ENCODE measurements around the gene C17orf113.
"Not testable (repeated sequence)": the region's sequence is repeated elsewhere in the genome, so short reads cannot be mapped to it uniquely, and the experiment has no call there.

The C17orf113 gene

GRCh38 chr17:42016411-42016831 lies 34.0 kb downstream of the C17orf113 start:
- peak; percentile 22 for DNase-seq

GRCh38 chr17:42013740-42014139 lies 36.7 kb downstream of the C17orf113 start:
- not testable (repeated sequence) for DNase-seq

- DNase-seq = not testable (repeated sequence)
Observed at GRCh38 chr17:42012363-42012762, 38.0 kb downstream of the C17orf113 start.

GRCh38 chr17:42010898-42011516 lies 39.4 kb downstream of the C17orf113 start:
- peak; percentile 37 for DNase-seq

- peak; percentile 67 for DNase-seq
Observed at GRCh38 chr17:42010266-42010680, 40.1 kb downstream of the C17orf113 start.

GRCh38 chr17:42009170-42009569 lies 41.2 kb downstream of the C17orf113 start:
- no peak for DNase-seq

GRCh38 chr17:42005166-42005565 lies 45.2 kb downstream of the C17orf113 start:
- no peak for DNase-seq

- DNase-seq = peak; percentile 53
Observed at GRCh38 chr17:42002792-42003301, 47.6 kb downstream of the C17orf113 start.

GRCh38 chr17:42002175-42002791 lies 48.1 kb downstream of the C17orf113 start:
- DNase-seq = no peak

GRCh38 chr17:42001729-42002128 lies 48.7 kb downstream of the C17orf113 start:
- DNase-seq = no peak

- no peak for DNase-seq
Observed at GRCh38 chr17:42000413-42001133, 49.8 kb downstream of the C17orf113 start.

GRCh38 chr17:41998497-41998896 lies 51.9 kb downstream of the C17orf113 start:
- no peak for DNase-seq

GRCh38 chr17:41996855-41997164 lies 53.6 kb downstream of the C17orf113 start:
- DNase-seq = no peak

- no peak for DNase-seq
Observed at GRCh38 chr17:41992576-41992975, 57.8 kb downstream of the C17orf113 start.

GRCh38 chr17:41989702-41990419 lies 60.5 kb downstream of the C17orf113 start:
- no peak for DNase-seq

- DNase-seq = no peak
Observed at GRCh38 chr17:41988418-41988817, 62.0 kb downstream of the C17orf113 start.

All from HCEC 1CT (cell line).